Activated CD4-positive, alpha-beta memory T cell treated with anti-CD3 and anti-CD28 coated beads, Interleukin-2, amount 10 ng/mL, durations not matched to agents 7 days and 5 days (primary cell): ENCODE measurements around the gene TCAP. TPM values are rescaled to one million over a fixed set of nuclear protein-coding genes. Genes with fewer than 3 reads are reported as not detected.

Experiments
- CTCF ChIA-PET: fragments of 350-600 bp; sonication (Branson Sonifier 250); formaldehyde crosslinking; loops from one replicate; lab custom pipeline; 2021; ENCODE audit warnings: antibody characterized with exemption, inconsistent platforms; lab: Charles Lee
- POLR2A ChIA-PET: fragments of 350-600 bp; sonication (Branson Sonifier 250); formaldehyde crosslinking; loops from one replicate; lab custom pipeline; 2021; ENCODE audit warnings: antibody characterized with exemption; lab: Charles Lee
- DNase-seq: peaks from one replicate; pipeline ENCODE4 v3.0.0-alpha.2; 2020
- H3K27ac Mint-ChIP-seq: one replicate; pipeline ENCODE4 v1.8.0; 2021; ENCODE audit warnings: mild to moderate bottlenecking, mixed read lengths
- H3K27me3 Mint-ChIP-seq: one replicate; pipeline ENCODE4 v1.8.0; 2021; ENCODE audit warnings: mixed read lengths
- H3K36me3 Mint-ChIP-seq: one replicate; pipeline ENCODE4 v1.8.0; 2021; ENCODE audit warnings: low read depth, mixed read lengths
- H3K4me1 Mint-ChIP-seq: one replicate; pipeline ENCODE4 v1.8.0; 2021; ENCODE audit warnings: mixed read lengths
- H3K4me3 Mint-ChIP-seq: one replicate; pipeline ENCODE4 v1.8.0; 2021; ENCODE audit warnings: mild to moderate bottlenecking, mixed read lengths
- H3K9me3 Mint-ChIP-seq: one replicate; pipeline ENCODE4 v1.8.0; 2021; ENCODE audit warnings: mixed read lengths
- total RNA-seq, 2 experiments: library from RNA; stranded (reverse); gene quantifications; one replicate each; pipeline ENCODE4 v1.2.3, GENCODE V29; 2021

Gene TCAP
- total RNA-seq, 2 experiments from 2014 or later = 1.3 to 1.5 TPM

DNA sequence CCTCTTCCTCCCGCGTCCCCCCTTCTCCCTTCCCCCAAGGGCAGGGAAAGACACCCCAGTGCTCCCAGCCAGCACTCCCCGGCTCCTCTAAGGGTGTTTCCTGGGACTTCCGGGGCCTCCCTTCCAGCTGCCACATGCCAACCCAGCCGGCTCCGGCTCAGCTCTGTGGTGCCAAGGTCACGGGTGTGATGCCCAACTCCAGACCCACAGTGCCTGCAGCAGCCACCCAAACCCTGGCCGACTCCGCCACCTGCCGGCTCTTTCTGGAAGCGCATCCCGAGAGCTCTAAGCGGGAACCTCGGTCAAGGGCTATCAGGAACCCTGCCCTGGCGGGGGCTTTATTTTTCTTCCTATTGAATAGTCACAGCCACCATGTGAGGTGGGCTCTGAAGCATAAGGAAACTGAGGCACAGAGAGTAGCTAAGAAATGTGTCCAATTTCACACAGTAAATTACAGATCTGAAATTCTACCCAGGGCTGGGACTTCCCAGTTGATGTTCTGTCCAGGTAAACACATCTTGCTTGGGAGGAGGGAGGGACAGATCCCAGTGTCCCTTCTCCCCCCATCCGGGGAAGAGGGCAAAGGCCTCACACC lies 41.7 kb upstream of the TCAP start:
- peak; percentile 88 for DNase-seq
- Mint-ChIP-seq H3K4me1 (peaks cover 25% of the 10 kb centered on the region), H3K4me3 (no peak overlapping the region), H3K27me3 (peaks cover 47% of the 10 kb centered on the region), H3K9me3 (no peaks in the 10 kb centered on the region), H3K36me3 (no peaks in the 10 kb centered on the region), H3K27ac (peak overlapping the region; percentile 89)
- ChIA-PET CTCF (interaction anchor here (0.6 to 9.7 kb wide), 27 partner anchors 10 to 515 kb away, joined by 3 to 151 read pairs (median 4); partner anchors contain the start of genes MIEN1, PGAP3, PNMT and PSMD3), POLR2A (interaction anchor here (0.9 to 2.5 kb wide), 8 partner anchors 9 to 196 kb away, joined by 3 to 17 read pairs (median 3); partner anchors contain the start of gene STARD3)

DNA sequence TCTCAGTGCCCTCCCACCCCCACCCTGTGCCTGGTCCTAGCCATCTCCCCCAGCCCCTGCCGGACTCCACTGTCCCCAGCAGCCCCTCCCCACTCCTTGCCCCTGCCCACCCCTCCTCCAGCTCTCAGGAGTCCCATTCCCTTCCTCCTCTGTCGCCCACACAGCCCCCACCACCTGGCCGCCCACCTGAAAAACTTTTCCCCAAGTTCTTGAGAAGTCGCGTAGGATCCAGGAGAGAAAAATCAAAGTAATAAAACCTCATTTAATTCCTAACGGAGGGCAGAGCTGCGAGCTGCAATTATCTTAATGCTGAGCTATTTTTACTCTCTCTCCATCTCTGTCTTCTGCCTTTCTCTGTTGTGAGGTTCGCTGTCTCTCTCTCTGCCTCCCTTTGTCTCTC lies 40.8 kb upstream of the TCAP start:
- no peak for DNase-seq
- Mint-ChIP-seq H3K27me3 (peaks cover 46% of the 10 kb centered on the region), H3K4me3 (no peak overlapping the region), H3K9me3 (no peaks in the 10 kb centered on the region), H3K36me3 (no peaks in the 10 kb centered on the region), H3K4me1 (peaks cover 24% of the 10 kb centered on the region), H3K27ac (no peak overlapping the region)
- POLR2A ChIA-PET = no interaction called here
- CTCF ChIA-PET = interaction anchor here (1.0 to 9.7 kb wide), 7 partner anchors 11 to 79 kb away, joined by 3 to 151 read pairs (median 9); partner anchors contain the start of gene STARD3

DNA sequence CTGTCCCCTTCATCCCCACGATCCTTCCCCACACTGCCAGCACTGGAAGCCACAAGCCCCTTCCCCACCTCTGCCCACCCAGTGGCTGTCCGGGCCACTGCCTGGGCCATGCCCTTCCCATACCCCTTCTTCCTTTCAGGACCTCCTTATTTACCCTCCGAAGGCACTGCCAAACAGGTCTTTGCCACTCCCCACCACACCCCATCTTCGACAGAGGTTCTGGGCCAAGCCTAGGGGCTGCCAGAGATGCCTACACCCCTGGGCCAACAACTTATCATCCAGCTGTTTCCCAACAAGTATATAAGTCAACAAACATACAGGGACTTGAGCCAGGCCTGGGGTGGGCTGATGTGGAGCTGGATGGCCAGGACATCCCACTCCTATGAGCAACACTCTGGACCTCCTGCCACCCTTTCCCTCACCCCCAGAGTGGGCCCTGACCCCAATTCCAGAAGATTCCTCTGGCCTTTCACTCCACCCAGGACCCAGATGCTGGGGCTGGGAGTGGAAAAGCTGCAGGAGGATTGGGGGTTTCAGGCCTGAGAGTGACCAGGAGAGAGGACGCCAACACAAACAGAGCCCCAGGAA lies 39.9 kb upstream of the TCAP start:
- ChIA-PET POLR2A (no interaction called here), CTCF (interaction anchor here (0.8 to 9.7 kb wide), 4 partner anchors 10 to 104 kb away, joined by 3 to 151 read pairs (median 61); partner anchors contain the start of gene STARD3)
- DNase-seq = no peak
- Mint-ChIP-seq H3K36me3 (no peaks in the 10 kb centered on the region), H3K4me1 (peaks cover 24% of the 10 kb centered on the region), H3K9me3 (no peaks in the 10 kb centered on the region), H3K4me3 (no peak overlapping the region), H3K27me3 (peaks cover 43% of the 10 kb centered on the region), H3K27ac (no peak overlapping the region)

DNA sequence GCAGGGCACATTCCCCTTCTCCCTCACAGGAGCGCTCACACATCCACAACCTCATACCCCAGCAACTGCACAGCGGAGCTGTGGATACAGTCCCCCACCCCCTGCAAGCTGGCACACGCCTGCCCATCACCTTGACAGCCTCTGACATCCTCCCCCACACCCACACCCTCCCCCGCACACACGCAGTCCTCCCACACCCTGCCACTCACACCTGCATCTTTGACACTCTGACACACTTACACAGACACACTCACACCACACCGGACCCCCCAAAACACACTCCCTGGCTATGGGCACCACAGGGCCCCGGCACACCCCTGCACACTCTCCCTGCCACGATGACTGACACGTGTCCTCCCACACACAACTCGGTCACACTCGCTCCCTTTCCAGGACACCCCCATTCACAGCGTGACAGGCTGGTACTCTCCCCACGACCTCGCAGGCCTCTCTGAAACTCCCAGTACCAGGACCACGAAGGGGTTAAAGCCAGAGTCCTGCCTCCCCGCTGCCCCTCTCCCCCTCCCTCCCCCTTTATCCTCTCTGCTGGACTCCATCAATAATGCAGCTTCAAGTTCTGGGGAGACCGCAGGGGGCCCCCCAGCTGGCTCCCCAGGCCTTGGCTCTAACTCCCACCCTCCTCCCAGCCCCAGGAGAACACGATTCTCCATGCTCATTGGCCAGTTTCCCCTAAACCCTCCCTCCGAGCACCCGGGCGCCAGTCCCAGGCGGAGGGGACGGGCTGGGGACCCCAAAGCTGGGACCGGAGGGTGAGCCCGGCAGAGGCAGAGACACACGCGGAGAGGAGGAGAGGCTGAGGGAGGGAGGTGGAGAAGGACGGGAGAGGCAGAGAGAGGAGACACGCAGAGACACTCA lies 38.7 kb upstream of the TCAP start, which contains the start of gene PPP1R1B:
Gene PPP1R1B, plus strand, starts transcription at position 782 of the 876 bp plus-strand sequence. CDS start 441 bp downstream, outside the sequence.
- Mint-ChIP-seq H3K9me3 (no peaks in the 10 kb centered on the region), H3K27ac (no peak within 1 kb of the TSS), H3K4me1 (peaks cover 28% of the 10 kb centered on the region), H3K4me3 (no peak within 1 kb of the TSS), H3K36me3 (no peaks in the 10 kb centered on the region), H3K27me3 (peaks cover 50% of the 10 kb centered on the region)
- no peak for DNase-seq
- POLR2A ChIA-PET = no interaction called here
- CTCF ChIA-PET = interaction anchor here (3.5 to 9.7 kb wide), 2 partner anchors 9 to 28 kb away, joined by 23 to 151 read pairs; partner anchors contain the start of gene STARD3

DNA sequence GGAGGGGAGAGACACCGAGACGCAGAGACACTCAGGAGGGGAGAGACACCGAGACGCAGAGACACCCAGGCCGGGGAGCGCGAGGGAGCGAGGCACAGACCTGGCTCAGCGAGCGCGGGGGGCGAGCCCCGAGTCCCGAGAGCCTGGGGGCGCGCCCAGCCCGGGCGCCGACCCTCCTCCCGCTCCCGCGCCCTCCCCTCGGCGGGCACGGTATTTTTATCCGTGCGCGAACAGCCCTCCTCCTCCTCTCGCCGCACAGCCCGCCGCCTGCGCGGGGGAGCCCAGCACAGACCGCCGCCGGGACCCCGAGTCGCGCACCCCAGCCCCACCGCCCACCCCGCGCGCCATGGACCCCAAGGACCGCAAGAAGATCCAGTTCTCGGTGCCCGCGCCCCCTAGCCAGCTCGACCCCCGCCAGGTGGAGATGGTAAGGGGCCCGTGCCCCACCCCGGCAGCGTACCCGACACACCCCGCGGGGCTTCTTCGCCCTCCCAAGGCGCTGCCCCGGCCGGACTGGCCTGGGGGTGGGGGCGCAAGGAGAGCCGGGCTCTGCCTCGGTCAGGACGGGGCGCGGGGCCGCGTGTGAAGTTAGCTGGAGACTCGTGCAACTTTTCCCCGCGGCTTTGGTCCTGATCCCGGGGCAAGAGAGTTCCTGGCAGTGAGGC lies 38.0 kb upstream of the TCAP start:
- H3K27me3 Mint-ChIP-seq = peaks cover 53% of the 10 kb centered on the region
- no peak overlapping the region for H3K27ac Mint-ChIP-seq
- H3K4me3 Mint-ChIP-seq = no peak overlapping the region
- ChIA-PET POLR2A (interaction anchor here (0.6 to 1.6 kb wide), 2 partner anchors 11 to 102 kb away, joined by 3 to 4 read pairs; no protein-coding TSS in a partner anchor), CTCF (interaction anchor here (0.6 to 9.7 kb wide), 3 partner anchors 8 to 27 kb away, joined by 3 to 151 read pairs (median 9); partner anchors contain the start of gene STARD3)
- H3K4me1 Mint-ChIP-seq = peaks cover 25% of the 10 kb centered on the region
- H3K36me3 Mint-ChIP-seq = no peaks in the 10 kb centered on the region
- DNase-seq = no peak
- no peaks in the 10 kb centered on the region for H3K9me3 Mint-ChIP-seq

DNA sequence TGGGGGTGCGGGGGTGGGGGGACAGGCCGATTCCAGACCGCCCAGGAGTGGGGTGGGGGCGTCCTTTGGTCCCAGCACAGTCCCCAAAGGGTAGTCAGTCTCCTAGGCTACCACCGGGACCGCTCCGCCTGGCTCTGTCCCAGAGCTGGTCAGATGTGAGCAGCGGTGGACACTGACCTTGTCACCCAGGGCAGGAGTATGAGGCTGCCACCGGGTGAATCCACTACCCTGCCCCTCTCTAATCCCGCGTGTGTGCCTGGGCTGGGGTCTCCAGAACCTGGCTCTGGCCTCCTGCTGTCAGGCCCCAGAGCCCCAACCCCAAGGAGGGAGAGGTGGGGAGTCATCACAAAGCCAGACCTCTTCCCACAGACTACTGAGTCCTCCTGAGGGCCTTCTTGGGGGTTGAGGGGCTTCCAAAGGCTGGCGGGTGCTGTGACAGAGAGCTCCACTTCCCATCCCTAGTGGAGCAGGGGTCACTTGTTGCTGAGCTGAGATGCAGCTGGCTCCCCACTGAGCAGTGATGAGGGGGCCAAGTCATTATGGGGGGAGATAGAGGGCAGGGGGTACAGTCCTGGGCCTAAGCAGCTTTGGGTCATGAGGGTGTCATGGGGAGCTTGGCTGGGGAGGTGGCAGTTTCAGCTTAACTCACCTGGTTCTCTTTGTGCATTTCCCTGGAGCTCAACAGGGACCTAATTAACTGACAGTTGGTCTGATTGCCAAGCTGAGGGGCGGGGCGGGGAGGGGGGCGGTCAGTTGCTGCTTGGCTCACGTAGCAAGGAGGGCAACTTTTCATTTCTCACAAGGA lies 37.2 kb upstream of the TCAP start:
- H3K9me3 Mint-ChIP-seq = no peaks in the 10 kb centered on the region
- no peak for DNase-seq
- no peak overlapping the region for H3K27ac Mint-ChIP-seq
- H3K27me3 Mint-ChIP-seq = peaks cover 53% of the 10 kb centered on the region
- CTCF ChIA-PET = interaction anchor here (0.6 to 2.0 kb wide), 4 partner anchors 20 to 125 kb away, joined by 3 to 9 read pairs (median 3); no protein-coding TSS in a partner anchor
- H3K36me3 Mint-ChIP-seq = no peaks in the 10 kb centered on the region
- POLR2A ChIA-PET = interaction anchor here (0.6 to 1.6 kb wide), 2 partner anchors 10 to 102 kb away, joined by 3 to 4 read pairs; no protein-coding TSS in a partner anchor
- H3K4me3 Mint-ChIP-seq = no peak overlapping the region
- peaks cover 18% of the 10 kb centered on the region for H3K4me1 Mint-ChIP-seq

DNA sequence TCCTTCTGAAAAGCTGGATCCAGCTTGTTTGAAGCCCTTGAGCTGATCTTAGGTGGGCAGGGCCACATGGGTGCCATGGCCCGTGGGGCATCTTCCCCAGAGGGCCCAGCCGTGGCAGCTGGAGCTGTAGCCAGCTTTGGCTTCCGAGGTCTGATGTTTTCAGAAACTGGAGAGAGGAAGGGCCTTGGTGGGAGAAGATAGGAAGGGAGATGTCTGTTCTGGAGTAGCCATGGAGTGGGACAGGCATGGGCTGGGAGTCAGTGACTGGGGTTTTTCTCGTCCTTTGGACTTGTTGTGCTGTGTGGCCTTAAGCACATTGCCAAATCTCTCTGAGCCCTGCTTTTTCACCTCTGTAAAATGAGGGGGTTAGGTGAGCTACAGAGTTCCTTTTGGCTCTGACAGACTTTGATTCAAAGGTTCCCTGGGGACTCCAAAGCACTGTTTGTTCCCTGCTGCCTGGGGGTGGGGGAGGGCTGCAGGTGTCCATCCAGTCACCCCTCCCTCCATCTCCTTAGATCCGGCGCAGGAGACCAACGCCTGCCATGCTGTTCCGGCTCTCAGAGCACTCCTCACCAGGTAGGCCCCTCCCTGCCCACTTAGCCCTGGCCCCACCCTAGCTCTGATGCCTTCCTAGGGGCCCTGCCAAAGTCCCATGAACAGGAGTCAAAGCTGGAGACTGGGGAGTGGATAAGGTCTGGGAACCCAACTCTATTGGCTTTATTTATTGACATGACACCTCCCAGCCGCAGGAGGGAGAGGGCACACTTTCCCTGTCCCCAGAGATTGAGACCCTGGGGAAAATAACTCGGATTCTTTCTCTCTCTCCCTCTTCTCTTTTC lies 36.3 kb upstream of the TCAP start:
- DNase-seq = no peak
- Mint-ChIP-seq H3K36me3 (no peaks in the 10 kb centered on the region), H3K27me3 (peaks cover 53% of the 10 kb centered on the region), H3K27ac (no peak overlapping the region), H3K4me3 (no peak overlapping the region), H3K9me3 (no peaks in the 10 kb centered on the region), H3K4me1 (peaks cover 11% of the 10 kb centered on the region)
- ChIA-PET CTCF (interaction anchor here (0.7 to 2.0 kb wide), 3 partner anchors 25 to 124 kb away, joined by 3 to 9 read pairs (median 3); no protein-coding TSS in a partner anchor), POLR2A (interaction anchor here (1.6 kb wide), 1 partner anchor 101 kb away, joined by 4 read pairs; no protein-coding TSS in a partner anchor)

DNA sequence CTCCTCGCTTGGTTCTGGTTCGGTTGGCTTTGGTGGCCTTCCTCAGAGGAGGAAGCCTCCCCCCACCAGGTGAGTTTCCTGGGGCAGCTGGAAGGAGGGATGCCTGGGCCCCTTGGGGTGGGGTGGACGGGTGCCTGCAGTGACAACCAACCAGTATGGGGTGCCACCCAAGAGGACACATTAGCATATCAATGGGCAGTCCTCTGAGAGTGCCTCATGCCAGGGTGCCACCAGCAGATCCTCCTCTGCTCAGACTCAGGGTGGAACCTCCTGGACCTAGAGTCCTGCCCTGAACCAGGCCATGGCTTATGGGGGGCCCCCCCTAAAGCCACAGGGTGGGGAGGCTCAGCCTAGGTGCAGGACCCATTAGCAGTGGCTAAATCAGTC lies 35.7 kb upstream of the TCAP start:
- no peak for DNase-seq
- Mint-ChIP-seq H3K36me3 (no peaks in the 10 kb centered on the region), H3K27ac (no peak overlapping the region), H3K27me3 (peaks cover 52% of the 10 kb centered on the region), H3K4me1 (peaks cover 14% of the 10 kb centered on the region), H3K4me3 (no peak overlapping the region), H3K9me3 (no peaks in the 10 kb centered on the region)
- CTCF ChIA-PET = interaction anchor here (2.0 to 2.4 kb wide), 2 partner anchors 25 kb away, joined by 9 to 14 read pairs; no protein-coding TSS in a partner anchor
- POLR2A ChIA-PET = no interaction called here

DNA sequence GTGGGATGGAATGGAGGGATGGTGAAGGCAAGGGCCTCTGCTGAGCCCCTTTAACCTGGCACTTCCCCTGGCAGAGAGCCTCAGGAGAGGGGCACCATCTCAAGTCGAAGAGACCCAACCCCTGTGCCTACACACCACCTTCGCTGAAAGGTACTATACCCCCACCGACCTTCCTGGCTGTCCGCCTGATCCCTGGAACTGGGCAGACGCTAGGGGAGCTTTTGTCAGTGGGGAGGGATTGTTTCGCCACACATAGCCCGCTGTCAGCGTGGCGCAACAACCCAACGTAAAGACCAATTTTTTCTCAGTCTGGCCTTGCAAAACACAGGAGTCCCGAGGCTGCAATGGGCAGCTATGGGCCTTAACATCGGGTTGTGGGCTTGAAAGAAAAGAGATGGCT lies 35.3 kb upstream of the TCAP start:
- ChIA-PET CTCF (interaction anchor here (2.4 kb wide), 1 partner anchor 24 kb away, joined by 14 read pairs; no protein-coding TSS in a partner anchor), POLR2A (no interaction called here)
- Mint-ChIP-seq H3K4me1 (peaks cover 14% of the 10 kb centered on the region), H3K9me3 (no peaks in the 10 kb centered on the region), H3K4me3 (no peak overlapping the region), H3K36me3 (no peaks in the 10 kb centered on the region), H3K27ac (no peak overlapping the region), H3K27me3 (peaks cover 48% of the 10 kb centered on the region)
- DNase-seq = no peak

DNA sequence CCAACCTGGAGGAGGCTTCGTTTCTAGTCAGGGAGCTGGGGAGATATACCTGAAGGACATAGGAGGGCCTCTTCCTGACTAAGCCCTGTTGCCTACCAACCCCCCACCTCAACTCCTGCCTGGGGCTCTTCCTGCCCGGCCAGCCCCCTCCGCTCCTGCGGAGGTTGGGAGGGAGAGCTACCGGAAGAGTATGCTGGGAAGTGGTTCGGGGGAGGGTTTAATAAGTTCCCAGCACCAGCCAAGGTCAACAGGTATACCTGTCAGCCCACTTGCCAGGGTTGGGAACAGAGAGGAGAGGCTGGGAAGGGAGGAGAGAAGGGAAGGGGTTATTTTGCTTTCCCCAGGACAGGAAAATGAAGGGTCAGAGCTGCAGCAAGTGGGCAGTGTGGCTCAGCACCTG lies 33.7 kb upstream of the TCAP start:
- no peaks in the 10 kb centered on the region for H3K9me3 Mint-ChIP-seq
- H3K36me3 Mint-ChIP-seq = no peaks in the 10 kb centered on the region
- H3K4me1 Mint-ChIP-seq = peaks cover 19% of the 10 kb centered on the region
- ChIA-PET CTCF (interaction anchor here (2.4 to 9.1 kb wide), 2 partner anchors 9 to 23 kb away, joined by 14 to 151 read pairs; partner anchors contain the start of gene PPP1R1B), POLR2A (interaction anchor here (1.0 to 2.0 kb wide), 2 partner anchors 10 to 99 kb away, joined by 3 to 5 read pairs; partner anchors contain the start of gene MIEN1)
- no peak for DNase-seq
- no peak overlapping the region for H3K4me3 Mint-ChIP-seq
- peaks cover 33% of the 10 kb centered on the region for H3K27me3 Mint-ChIP-seq
- H3K27ac Mint-ChIP-seq = no peak overlapping the region
